ENCODE measurements around the gene MEA1. TPM values are rescaled to one million over a fixed set of nuclear protein-coding genes. Genes with fewer than 3 reads are reported as not detected.

Gene MEA1
- total RNA-seq, 4 donors from 2014 or later, result 39.1 to 81.7 (median 43.2) TPM

DNA sequence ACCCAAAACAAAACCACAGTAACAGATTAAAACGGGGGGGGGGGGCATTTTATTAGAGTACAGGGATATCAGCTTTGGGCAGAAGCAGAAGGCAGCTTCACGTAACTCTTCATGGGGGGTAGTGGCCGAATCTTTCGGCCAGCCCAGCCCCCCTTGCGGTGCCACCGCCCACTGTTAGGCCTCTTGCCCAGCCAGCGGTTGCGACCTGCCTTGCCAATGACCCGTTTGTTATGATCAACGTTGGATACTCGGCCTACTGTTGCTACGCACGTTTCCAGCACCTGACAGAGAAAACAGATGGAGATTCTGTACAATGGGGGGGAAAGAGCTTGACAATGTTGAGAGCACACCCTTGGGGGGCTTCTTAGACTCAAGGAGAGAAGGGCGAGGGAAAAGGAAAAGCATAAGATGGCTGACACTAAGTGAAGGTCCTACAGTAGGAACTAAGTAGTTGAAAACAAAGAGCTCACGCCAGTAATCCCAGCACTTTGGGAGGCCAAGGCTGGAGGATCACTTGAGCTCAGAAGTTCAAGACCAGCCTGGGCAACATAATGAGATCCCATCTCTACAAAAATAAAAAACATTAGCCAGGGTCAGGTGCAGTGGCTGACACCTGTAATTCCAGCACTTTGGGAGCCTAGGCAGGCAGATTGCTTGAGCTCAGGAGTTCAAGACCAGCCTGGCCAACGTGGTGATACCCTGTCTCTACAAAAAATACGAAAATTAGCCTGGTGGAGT lies 40.6 kb upstream of the MEA1 start:
- H3K4me3 ChIP-seq, result peak overlapping the region; percentile 72 to 79

GRCh38 chr6:43053545-43054205 lies 39.9 kb upstream of the MEA1 start, which contains the start of gene CUL7:
TSS of gene CUL7 (minus strand) at chr6:43053851. CDS start at chr6:43052788, 1,063 bp downstream.
- TF ChIP-seq POLR2A (IDR thresholded peaks at IDR 0.05), result peak; percentile 57 to 82
- TF ChIP-seq CTCF (IDR thresholded peaks at IDR 0.05), result peak in 2 of 4 experiments; percentile 28 to 32
- Histone ChIP-seq H3K27me3 (no peaks in the 10 kb centered on the region), H3K4me3 (peak within 1 kb of the TSS; percentile 72 to 79), H3K27ac (peak within 1 kb of the TSS; percentile 92 to 97), H3K9me3 (no peaks in the 10 kb centered on the region), H3K4me1 (peaks cover 0 to 13% of the 10 kb centered on the region in 2 donors), H3K36me3 (no peaks in the 10 kb centered on the region)
- peak; percentile 93 for DNase-seq
- intact Hi-C loops (cut with DNase I; ENCODE audit: low total_unique reads), result no loop called here

More for the DNA sequence above, 40.6 kb upstream of the MEA1 start:
- no peak for TF ChIP-seq CTCF (IDR thresholded peaks at IDR 0.05)
- no peak for TF ChIP-seq POLR2A (IDR thresholded peaks at IDR 0.05)
- Histone ChIP-seq H3K4me1 (peaks cover 0 to 14% of the 10 kb centered on the region in 2 donors), H3K27me3 (no peaks in the 10 kb centered on the region), H3K27ac (peak overlapping the region; percentile 92 to 97), H3K9me3 (no peaks in the 10 kb centered on the region), H3K36me3 (no peaks in the 10 kb centered on the region)
- DNase-seq, result peak; percentile 35 to 43
- intact Hi-C loops (cut with DNase I; ENCODE audit: low total_unique reads), result no loop called here

DNA sequence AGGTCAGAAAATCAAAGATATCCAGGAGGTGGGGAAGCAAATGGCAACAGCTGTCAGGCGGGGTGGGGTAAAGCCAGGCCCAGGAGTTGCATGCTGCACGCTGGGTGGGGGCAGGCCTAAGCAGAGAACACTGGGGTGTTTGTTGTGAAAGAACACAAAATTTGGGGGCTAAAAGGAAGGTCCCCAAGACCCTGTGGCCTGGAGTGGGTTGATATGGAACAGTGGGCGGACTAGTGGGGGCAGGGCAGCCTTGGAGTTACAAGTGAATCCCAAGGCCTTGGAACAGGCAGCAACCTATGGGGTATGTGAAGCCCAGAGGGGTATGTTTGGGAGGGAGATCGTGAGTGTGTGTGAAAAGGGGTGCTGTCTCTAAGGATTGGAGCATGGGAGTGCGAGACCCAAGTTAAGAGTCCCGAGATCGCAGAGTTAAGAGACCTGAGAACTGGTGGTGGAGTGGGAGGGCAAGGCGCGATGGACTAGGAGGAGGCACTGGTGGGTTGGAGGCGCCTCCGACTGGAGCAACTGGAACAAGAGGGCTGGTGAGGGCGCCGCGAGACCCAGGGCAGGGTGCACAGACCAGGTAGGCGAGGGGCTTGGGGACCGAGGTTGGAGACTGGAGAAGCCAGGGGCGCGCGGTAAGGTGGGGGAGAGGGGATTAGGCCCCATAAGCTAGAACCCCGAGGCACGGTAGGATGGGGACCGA lies 39.2 kb upstream of the MEA1 start:
- H3K27me3 ChIP-seq, result no peaks in the 10 kb centered on the region
- no peak for TF ChIP-seq CTCF (IDR thresholded peaks at IDR 0.05)
- no peak for TF ChIP-seq POLR2A (IDR thresholded peaks at IDR 0.05)
- peak overlapping the region; percentile 92 to 97 for H3K27ac ChIP-seq
- H3K4me3 ChIP-seq, result peak overlapping the region; percentile 72 to 79
- DNase-seq, result peak in 1 of 2 donors; percentile 27
- H3K4me1 ChIP-seq, result peaks cover 0 to 6% of the 10 kb centered on the region in 2 donors
- intact Hi-C loops (cut with DNase I; ENCODE audit: low total_unique reads), result no loop called here
- H3K9me3 ChIP-seq, result no peaks in the 10 kb centered on the region
- H3K36me3 ChIP-seq, result no peaks in the 10 kb centered on the region

GRCh38 chr6:43052225-43052841 lies 38.6 kb upstream of the MEA1 start:
- peak in 1 of 2 donors; percentile 34 for DNase-seq
- Histone ChIP-seq H3K27ac (peak overlapping the region; percentile 92 to 97), H3K27me3 (no peaks in the 10 kb centered on the region), H3K36me3 (no peaks in the 10 kb centered on the region), H3K4me1 (peaks cover 0 to 4% of the 10 kb centered on the region in 2 donors), H3K9me3 (no peaks in the 10 kb centered on the region), H3K4me3 (no peak overlapping the region)
- no peak for TF ChIP-seq POLR2A (IDR thresholded peaks at IDR 0.05)
- no peak for TF ChIP-seq CTCF (IDR thresholded peaks at IDR 0.05)
- intact Hi-C loops (cut with DNase I; ENCODE audit: low total_unique reads), result no loop called here
